ENCODE data around the gene AP5M1.

The AP5M1 gene

DNA sequence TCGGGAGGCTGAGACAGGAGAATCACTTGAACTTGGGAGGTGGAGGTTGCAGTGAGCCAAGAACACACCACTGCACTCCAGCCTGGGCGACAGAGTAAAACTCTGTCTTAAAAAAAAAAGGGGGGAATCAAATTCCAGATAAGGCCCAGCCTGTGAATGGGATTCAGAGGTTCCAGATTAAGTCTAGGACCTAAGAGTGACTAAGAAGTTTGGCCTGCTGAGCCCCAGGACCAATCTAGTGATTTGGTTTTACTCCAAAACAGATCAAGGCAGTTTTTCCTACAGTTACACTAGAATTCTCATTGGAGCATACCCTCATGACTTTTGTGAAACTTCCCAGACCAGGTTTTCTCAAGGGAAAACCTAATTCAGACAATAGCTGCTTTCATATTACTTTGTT is 22.8 kb upstream of the AP5M1 start:
- H3K27ac ChIP-seq = no peak overlapping the region
- TF ChIP-seq, protein P1, sequence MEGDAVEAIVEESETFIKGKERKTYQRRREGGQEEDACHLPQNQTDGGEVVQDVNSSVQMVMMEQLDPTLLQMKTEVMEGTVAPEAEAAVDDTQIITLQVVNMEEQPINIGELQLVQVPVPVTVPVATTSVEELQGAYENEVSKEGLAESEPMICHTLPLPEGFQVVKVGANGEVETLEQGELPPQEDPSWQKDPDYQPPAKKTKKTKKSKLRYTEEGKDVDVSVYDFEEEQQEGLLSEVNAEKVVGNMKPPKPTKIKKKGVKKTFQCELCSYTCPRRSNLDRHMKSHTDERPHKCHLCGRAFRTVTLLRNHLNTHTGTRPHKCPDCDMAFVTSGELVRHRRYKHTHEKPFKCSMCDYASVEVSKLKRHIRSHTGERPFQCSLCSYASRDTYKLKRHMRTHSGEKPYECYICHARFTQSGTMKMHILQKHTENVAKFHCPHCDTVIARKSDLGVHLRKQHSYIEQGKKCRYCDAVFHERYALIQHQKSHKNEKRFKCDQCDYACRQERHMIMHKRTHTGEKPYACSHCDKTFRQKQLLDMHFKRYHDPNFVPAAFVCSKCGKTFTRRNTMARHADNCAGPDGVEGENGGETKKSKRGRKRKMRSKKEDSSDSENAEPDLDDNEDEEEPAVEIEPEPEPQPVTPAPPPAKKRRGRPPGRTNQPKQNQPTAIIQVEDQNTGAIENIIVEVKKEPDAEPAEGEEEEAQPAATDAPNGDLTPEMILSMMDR (conservative IDR thresholded peaks at IDR 0.05) = no peak

DNA sequence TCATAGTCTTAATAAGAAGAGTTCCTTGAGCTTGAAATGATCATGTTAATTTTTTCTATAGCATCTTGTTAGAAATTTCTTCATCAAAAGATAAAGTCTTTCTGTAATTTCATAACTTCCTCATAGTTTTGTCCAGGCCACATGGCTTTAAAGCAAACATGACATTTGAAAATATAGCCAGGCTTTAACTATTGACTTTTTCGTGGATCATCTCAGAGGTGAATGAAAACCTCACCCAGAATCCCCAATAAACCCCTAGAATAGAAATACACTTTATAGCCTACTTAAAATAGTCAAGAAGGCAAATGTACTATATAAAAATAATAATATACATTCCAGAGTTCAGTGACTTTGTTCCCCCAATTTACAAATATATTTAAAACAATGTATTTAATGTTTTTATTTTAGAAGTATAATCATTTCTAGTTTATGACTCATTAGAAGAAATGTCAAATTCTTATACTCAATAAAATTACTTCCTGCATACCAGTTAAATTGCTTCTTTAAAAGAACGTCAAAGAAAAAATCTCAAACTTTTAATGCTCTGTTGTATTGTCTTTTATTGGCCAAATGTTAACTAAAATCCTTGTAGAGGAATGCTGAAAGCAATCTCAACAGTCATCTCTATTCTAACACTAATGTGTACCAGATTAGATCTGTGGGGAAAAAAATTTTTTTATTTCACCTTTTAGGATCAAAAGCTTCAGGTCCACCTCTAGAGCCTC is 21.7 kb upstream of the AP5M1 start:
- no peak overlapping the region for H3K27ac ChIP-seq
- TF ChIP-seq, protein P1 (conservative IDR thresholded peaks at IDR 0.05) = no peak

DNA sequence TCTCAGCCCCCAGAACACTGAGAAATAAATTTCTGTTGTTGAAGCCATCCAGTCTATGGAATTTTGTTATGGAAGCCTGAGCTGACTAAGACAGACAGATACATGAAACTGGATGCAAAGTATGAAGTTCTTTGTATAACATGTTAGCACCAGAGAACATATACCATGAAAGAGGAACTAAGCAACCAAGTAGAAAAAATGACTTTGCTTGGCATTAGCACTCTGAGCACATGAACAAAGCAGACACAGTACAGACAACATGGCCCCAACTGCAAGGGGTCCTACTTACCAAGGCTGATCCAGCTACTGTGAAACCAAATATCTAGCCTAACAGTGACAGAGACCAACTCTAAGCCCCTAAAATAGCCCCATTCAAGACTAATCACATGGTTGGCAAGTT is 13.9 kb upstream of the AP5M1 start:
- TF ChIP-seq, protein P1 (conservative IDR thresholded peaks at IDR 0.05) = no peak

DNA sequence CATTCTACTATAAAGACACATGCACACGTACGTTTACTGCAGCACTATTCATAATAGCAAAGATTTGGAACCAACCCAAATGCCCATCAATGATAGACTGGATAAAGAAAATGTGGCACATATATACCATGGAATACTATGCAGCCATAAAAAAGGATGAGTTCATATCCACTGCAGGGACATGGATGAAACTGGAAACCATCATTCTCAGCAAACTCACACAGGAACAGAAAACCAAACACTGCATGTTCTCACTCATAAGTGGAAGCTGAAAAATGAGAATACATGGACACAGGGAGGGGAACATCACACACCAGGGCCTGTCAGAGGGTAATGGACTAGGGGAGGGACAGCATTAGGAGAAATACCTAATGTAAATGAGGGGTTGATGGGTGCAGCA is 10.6 kb upstream of the AP5M1 start:
- H3K27ac ChIP-seq = peak overlapping the region; percentile 31

More for the DNA sequence above, 13.9 kb upstream of the AP5M1 start:
- no peak overlapping the region for H3K27ac ChIP-seq

DNA sequence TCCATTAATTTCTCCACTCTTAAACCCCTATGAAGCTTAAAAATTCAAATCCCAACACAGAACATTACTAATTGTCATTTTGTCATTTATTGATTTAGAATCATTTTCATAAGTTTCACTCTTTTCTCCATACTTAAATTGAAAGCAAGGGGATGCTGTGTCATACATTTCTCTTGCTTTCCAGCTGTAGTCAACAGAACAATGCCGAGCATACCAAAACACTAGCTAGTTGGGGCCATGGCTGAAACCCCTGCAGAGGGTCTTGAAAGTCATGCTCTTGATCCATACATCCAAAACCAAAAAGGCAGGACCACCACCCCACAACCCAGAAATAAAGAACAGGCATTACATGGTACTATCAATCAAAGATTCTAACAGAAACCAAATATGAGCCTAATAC is 9.1 kb upstream of the AP5M1 start:
- TF ChIP-seq, protein P1 (conservative IDR thresholded peaks at IDR 0.05) = no peak
- no peak overlapping the region for H3K27ac ChIP-seq

DNA sequence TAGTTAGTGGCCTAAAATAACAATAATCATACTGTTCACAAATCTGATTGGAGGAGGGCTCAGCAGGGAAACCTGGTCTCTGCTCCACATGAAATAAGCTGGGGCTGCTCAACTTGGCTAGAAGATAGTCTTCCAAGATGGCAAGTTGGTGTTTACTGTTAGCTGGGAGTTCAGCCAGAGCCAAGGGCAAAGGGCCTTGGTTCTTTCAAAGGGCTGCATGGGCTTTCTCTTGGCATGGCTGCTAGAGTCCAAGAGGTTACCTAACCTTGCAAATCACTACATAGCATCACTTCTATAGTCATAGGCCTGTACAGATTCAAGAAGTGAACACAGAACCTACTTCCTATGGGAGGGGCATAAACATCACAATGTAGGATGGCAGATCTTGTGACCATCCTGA is 7.2 kb upstream of the AP5M1 start:
- TF ChIP-seq, protein P1 (conservative IDR thresholded peaks at IDR 0.05) = no peak
- H3K27ac ChIP-seq = no peak overlapping the region

DNA sequence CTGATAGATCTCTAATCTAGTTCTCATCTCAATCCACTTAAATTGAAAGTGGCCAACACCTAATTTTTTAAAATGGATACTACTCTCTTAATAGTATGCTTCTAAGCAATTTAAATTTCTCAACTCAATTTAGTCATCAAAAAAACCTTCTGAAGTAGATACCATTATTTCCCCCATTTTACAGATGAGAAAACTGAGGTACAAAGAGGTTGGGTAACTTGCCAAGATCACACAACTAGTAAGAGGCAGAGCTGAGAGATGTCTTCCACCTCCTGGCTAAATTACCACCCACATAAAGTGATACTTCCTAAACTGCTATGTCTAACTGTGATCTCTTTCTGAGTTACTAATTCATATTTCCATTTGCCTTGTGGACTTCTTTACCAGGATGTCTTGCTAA is 6.7 kb upstream of the AP5M1 start:
- TF ChIP-seq, protein P1 (conservative IDR thresholded peaks at IDR 0.05) = no peak

DNA sequence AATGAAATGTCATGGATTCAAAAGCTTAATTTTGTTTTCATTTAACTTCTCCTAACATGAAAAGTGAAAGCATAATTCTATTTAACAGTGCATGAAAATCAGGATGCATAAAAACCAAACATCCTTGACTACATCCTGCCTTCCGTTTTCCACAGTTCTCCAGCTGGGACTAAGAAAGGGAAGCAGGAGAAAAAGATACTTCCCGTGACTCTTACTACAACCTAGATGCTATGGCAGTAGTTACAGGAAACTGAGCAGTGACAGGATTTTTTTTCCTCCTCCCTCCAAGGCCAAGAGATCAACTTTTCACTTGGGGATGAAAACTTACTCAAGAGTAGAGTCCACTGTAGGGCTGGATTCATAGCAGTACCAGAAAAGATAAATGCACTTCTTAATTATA is 2.7 kb upstream of the AP5M1 start:
- TF ChIP-seq, protein P1 (conservative IDR thresholded peaks at IDR 0.05) = no peak
- no peak overlapping the region for H3K27ac ChIP-seq

More for the DNA sequence above, 6.7 kb upstream of the AP5M1 start:
- no peak overlapping the region for H3K27ac ChIP-seq
